A549 (cell line): Measurements from ENCODE around the gene PRSS1. TPM values are rescaled to one million over a fixed set of nuclear protein-coding genes. Genes with fewer than 3 reads are reported as not detected.
"Not testable (repeated sequence)": the region's sequence is repeated elsewhere in the genome, so short reads cannot be mapped to it uniquely, and the experiment has no call there.

Experiments
- ATAC-seq, 2 experiments: fragments of 200-7000 bp in 1 of 2; fragments of >200 bp in 1 of 2; cut with Nextera tagmentation in 1 of 2; cut with Tn5 transposase in 1 of 2; 3 replicates each; pipeline versions ENCODE4 v1.8.0 to v1.9.1; 2018 to 2020; ENCODE audit warnings: mild to moderate bottlenecking in 1 of 2, moderate library complexity in 1 of 2
- CTCF ChIA-PET: fragments of 300-600 bp; sonication (Branson Sonifier 250); formaldehyde crosslinking; extraction: SDS; loops from one replicate; lab custom pipeline; 2021; ENCODE audit warnings: antibody characterized with exemption, inconsistent platforms; lab: Yijun Ruan, JAX
- POLR2A ChIA-PET: fragments of 350-600 bp; formaldehyde crosslinking; extraction: SDS; loops from one replicate; lab custom pipeline; 2021; ENCODE audit warnings: antibody characterized with exemption, inconsistent platforms; lab: Yijun Ruan, JAX
- DNase-seq, 2 experiments: peaks; one replicate each; pipeline versions ENCODE4 v3.0.0 to v3.0.0-alpha.2; 2011 to 2016; ENCODE audit warnings: low read depth in 1 of 2, low spot score in 1 of 2
- FAIRE-seq: peaks from 2 replicates; lab custom pipeline; 2011; peaks lifted over from hg19 to GRCh38; lab: Jason Lieb, UNC
- H3K27ac ChIP-seq, 2 experiments: fragments of >200 bp; sonication (Bioruptor Twin); formaldehyde crosslinking; 3 replicates each; pipeline ENCODE4 v1.5.1; 2016 to 2017
- H3K4me1 ChIP-seq: fragments of >200 bp; sonication (Bioruptor Twin); formaldehyde crosslinking; 3 replicates; pipeline ENCODE4 v1.6.1; 2016
- H3K4me2 ChIP-seq: fragments of >200 bp; sonication (Bioruptor Twin); formaldehyde crosslinking; 3 replicates; pipeline ENCODE4 v1.6.1; 2016
- H3K4me3 ChIP-seq: fragments of >200 bp; sonication (Bioruptor Twin); formaldehyde crosslinking; 3 replicates; pipeline ENCODE4 v1.5.1; 2016
- H3K9me3 ChIP-seq: fragments of >200 bp; sonication (Bioruptor Twin); formaldehyde crosslinking; 3 replicates; pipeline ENCODE4 v1.6.1; 2016
- ATOH8 ChIP-seq: fragments of 250-450 bp; sonication (Bioruptor Pico); IDR thresholded peaks from 2 replicates; pipeline ENCODE4 v1.5.0; 2020; ENCODE audit warnings: low read depth, mild to moderate bottlenecking, moderate library complexity
- BHLHE40 ChIP-seq: IDR thresholded peaks from 2 replicates; pipeline ENCODE4 v1.6.1; 2012; ENCODE audit warnings: low read depth, low read length, inconsistent platforms
- CBX2 ChIP-seq: fragments of 200-600 bp; sonication (generic); IDR thresholded peaks from 2 replicates; pipeline ENCODE4 v1.6.1; 2016; ENCODE audit warnings: low read depth, mild to moderate bottlenecking, borderline replicate concordance
- CHD2 ChIP-seq: fragments of 150-350 bp; IDR thresholded peaks from 2 replicates; pipeline ENCODE4 v1.6.1; 2014; ENCODE audit warnings: low read length; ENCODE audit not compliant: partially characterized antibody
- CHD4 ChIP-seq: fragments of 200-600 bp; sonication (generic); IDR thresholded peaks from 2 replicates; pipeline ENCODE4 v1.6.1; 2016; ENCODE audit warnings: antibody characterized with exemption, mild to moderate bottlenecking, borderline replicate concordance
- CTCF ChIP-seq: fragments of >200 bp; sonication (Bioruptor Twin); formaldehyde crosslinking; IDR thresholded peaks from 3 replicates; pipeline ENCODE4 v1.5.1; 2016
- E2F6 ChIP-seq: IDR thresholded peaks from 2 replicates; pipeline ENCODE4 v1.6.1; 2012; ENCODE audit warnings: low read depth, borderline replicate concordance
- EHMT2 ChIP-seq: fragments of 200-600 bp; sonication (generic); IDR thresholded peaks from 2 replicates; pipeline ENCODE4 v1.6.1; 2016; ENCODE audit warnings: antibody characterized with exemption, low read depth, mild to moderate bottlenecking, moderate library complexity
- ESRRA ChIP-seq: fragments of 150-350 bp; IDR thresholded peaks from 2 replicates; pipeline ENCODE4 v1.6.1; 2014; ENCODE audit warnings: mild to moderate bottlenecking, low read length, borderline replicate concordance
- FOXS1 ChIP-seq: fragments of 250-450 bp; sonication (Bioruptor Pico); IDR thresholded peaks from 2 replicates; pipeline ENCODE4 v1.5.0; 2020; ENCODE audit warnings: mild to moderate bottlenecking, moderate library complexity
- HES2 ChIP-seq: fragments of >200 bp; sonication (Bioruptor Twin); formaldehyde crosslinking; IDR thresholded peaks from 2 replicates; pipeline ENCODE4 v1.6.1; 2016
- HMGXB4 ChIP-seq: fragments of 250-450 bp; sonication (Bioruptor Pico); IDR thresholded peaks from 2 replicates; pipeline ENCODE4 v1.5.0; 2021; ENCODE audit warnings: mild to moderate bottlenecking, moderate library complexity, borderline replicate concordance
- HOXA7 ChIP-seq: fragments of 250-450 bp; sonication (Bioruptor Pico); IDR thresholded peaks from 2 replicates; pipeline ENCODE4 v1.5.0; 2020; ENCODE audit warnings: mild to moderate bottlenecking, moderate library complexity
- JUN ChIP-seq, 2 experiments: fragments of >200 bp; sonication (Bioruptor Twin); formaldehyde crosslinking; IDR thresholded peaks; 2 replicates in 1 of 2; 3 replicates in 1 of 2; pipeline ENCODE4 v1.6.1; 2016 to 2017
- MAX ChIP-seq: IDR thresholded peaks from 2 replicates; pipeline ENCODE4 v1.6.1; 2012
- POLR2A ChIP-seq: IDR thresholded peaks from 2 replicates; pipeline ENCODE4 v1.6.1; 2012; ENCODE audit warnings: mild to moderate bottlenecking, low read length
- RARB ChIP-seq: fragments of 250-450 bp; sonication (Bioruptor Pico); IDR thresholded peaks from 2 replicates; pipeline ENCODE4 v1.8.0; 2021; ENCODE audit warnings: mild to moderate bottlenecking, moderate library complexity
- USF2 ChIP-seq: fragments of 450-650 bp; IDR thresholded peaks from 2 replicates; pipeline ENCODE4 v1.6.1; 2014; ENCODE audit warnings: antibody characterized with exemption
- ZFP36 ChIP-seq: fragments of 450-650 bp; IDR thresholded peaks from 2 replicates; pipeline ENCODE4 v1.6.1; 2014; ENCODE audit warnings: borderline replicate concordance; ENCODE audit not compliant: partially characterized antibody
- WGBS: methylation state at CpG from one replicate; pipeline ENCODE4 v1.1.6; 2017; ENCODE audit errors: missing lambda C conversion rate; 5-methylcytosine and 5-hydroxymethylcytosine counted together
- polyA plus RNA-seq, 4 experiments: library from polyadenylated mRNA; depleted of rRNA in 3 of 4; stranded (reverse); fragments of >200 nt; fragmentation: RNase III in 1 of 4; extraction: RNeasy Plus Mini Kit Qiagen cat#74134 plus additional on column Dnase treatment in 1 of 4; gene quantifications; 2 replicates in 3 of 4; 3 replicates in 1 of 4; pipeline ENCODE4 v1.2.3, GENCODE V29; 2011 to 2017

PRSS1 gene
- polyA plus RNA-seq, 2 of the 4 experiments (the other 2 are of a cell fraction) = not detected

- no peak for TF ChIP-seq ATOH8 (CRISPR knock-in tag)
- no peak for TF ChIP-seq FOXS1
- TF ChIP-seq CTCF = no peak
- TF ChIP-seq MAX = no peak
- TF ChIP-seq USF2 = no peak
- no peak for TF ChIP-seq JUN (IDR thresholded peaks at IDR 0.05)
- TF ChIP-seq RARB (CRISPR knock-in tag) = no peak
- TF ChIP-seq POLR2A = no peak
- no peak for TF ChIP-seq HOXA7 (CRISPR knock-in tag)
Observed at GRCh38 chr7:142759433-142759832, 10.2 kb downstream of the PRSS1 start (continued).

- ChIA-PET POLR2A (no interaction called here), CTCF (interaction anchor here (1.0 to 4.2 kb wide), 2 partner anchors 23 to 474 kb away, joined by 3 to 15 read pairs; no protein-coding TSS in a partner anchor)
- Histone ChIP-seq H3K9me3 (no peaks in the 10 kb centered on the region), H3K4me1 (no peaks in the 10 kb centered on the region), H3K4me3 (no peak overlapping the region), H3K27ac (no peak overlapping the region), H3K4me2 (no peak overlapping the region)
- WGBS = under 1% methylated on average over 5 of the region's 5 CpGs
- FAIRE-seq = no peak
- no peak for DNase-seq
- no peak for TF ChIP-seq BHLHE40
- no peak for TF ChIP-seq CHD4
- no peak for TF ChIP-seq JUN (IDR thresholded peaks at IDR 0.05)
- no peak for TF ChIP-seq HES2
- no peak for ATAC-seq
Observed at GRCh38 chr7:142760071-142760642, 10.9 kb downstream of the PRSS1 start.

GRCh38 chr7:142761606-142762005 is 12.3 kb downstream of the PRSS1 start:
- H3K4me3 ChIP-seq, H3K27ac ChIP-seq, POLR2A ChIA-PET, FAIRE-seq, DNase-seq, H3K4me1 ChIP-seq, H3K9me3 ChIP-seq, ATAC-seq, H3K4me2 ChIP-seq: not testable (repeated sequence)
- 0% methylated on average over 2 of the region's 2 CpGs for WGBS
- CTCF ChIA-PET = interaction anchor here (4.2 kb wide), 1 partner anchor 21 kb away, joined by 15 read pairs; no protein-coding TSS in a partner anchor

GRCh38 chr7:142762104-142762503 is 12.8 kb downstream of the PRSS1 start:
- FAIRE-seq (no peak), DNase-seq (no peak), ATAC-seq (no peak)
- WGBS = 0% methylated on average over 1 of the region's 1 CpG
- TF ChIP-seq ESRRA (no peak), RARB (CRISPR knock-in tag) (no peak), HMGXB4 (CRISPR knock-in tag) (no peak), CBX2 (no peak), EHMT2 (no peak), E2F6 (no peak), CHD2 (no peak), ZFP36 (no peak)
- no peaks in the 10 kb centered on the region for H3K4me1 ChIP-seq
- ChIA-PET POLR2A (no interaction called here), CTCF (interaction anchor here (4.2 kb wide), 1 partner anchor 21 kb away, joined by 15 read pairs; no protein-coding TSS in a partner anchor)
- no peak overlapping the region for H3K27ac ChIP-seq
- H3K4me2 ChIP-seq = no peak overlapping the region
- H3K9me3 ChIP-seq = no peaks in the 10 kb centered on the region
- no peak overlapping the region for H3K4me3 ChIP-seq
